ENCODE measurements around the gene ACAA2.

- TF ChIP-seq EZH2 (IDR thresholded peaks at IDR 0.05; ENCODE audit: borderline replicate concordance, low read depth, low read length, poor library complexity, severe bottlenecking) (no peak), CTCF (conservative IDR thresholded peaks at IDR 0.05; ENCODE audit: low read depth, low read length) (no peak)
Observed at GRCh38 chr18:49763590-49763989, 49.7 kb downstream of the ACAA2 start.

All from A673 (cell line).